AG04449 (cell line): ENCODE measurements around the gene ZSWIM8.

Experiments used
- CTCF ChIA-PET: fragments of 350-600 bp; formaldehyde crosslinking; extraction: SDS; loops from one replicate; lab custom pipeline; 2021; ENCODE audit warnings: antibody characterized with exemption; lab: Yijun Ruan, JAX
- POLR2A ChIA-PET: fragments of 400-600, 350-600 bp; formaldehyde crosslinking; extraction: SDS; loops from one replicate; lab custom pipeline; 2020; ENCODE audit warnings: antibody characterized with exemption, inconsistent platforms; lab: Yijun Ruan, JAX
- DNase-seq: peaks from one replicate; pipeline ENCODE4 v3.0.0-alpha.2; 2010; ENCODE audit warnings: low read depth, low spot score
- H3K4me3 ChIP-seq: 2 replicates; pipeline ENCODE4 v1.5.1; 2011; ENCODE audit warnings: low read depth, mild to moderate bottlenecking, control low read depth, low read length
- TF ChIP-seq, protein P1 (sequence below): IDR thresholded peaks from one replicate; pipeline ENCODE4 v1.5.1; 2011; ENCODE audit warnings: mild to moderate bottlenecking, moderate library complexity, low read length, control low read depth, inconsistent platforms; ENCODE audit not compliant: insufficient read depth; ENCODE audit errors: missing control alignments

The ZSWIM8 gene

DNA sequence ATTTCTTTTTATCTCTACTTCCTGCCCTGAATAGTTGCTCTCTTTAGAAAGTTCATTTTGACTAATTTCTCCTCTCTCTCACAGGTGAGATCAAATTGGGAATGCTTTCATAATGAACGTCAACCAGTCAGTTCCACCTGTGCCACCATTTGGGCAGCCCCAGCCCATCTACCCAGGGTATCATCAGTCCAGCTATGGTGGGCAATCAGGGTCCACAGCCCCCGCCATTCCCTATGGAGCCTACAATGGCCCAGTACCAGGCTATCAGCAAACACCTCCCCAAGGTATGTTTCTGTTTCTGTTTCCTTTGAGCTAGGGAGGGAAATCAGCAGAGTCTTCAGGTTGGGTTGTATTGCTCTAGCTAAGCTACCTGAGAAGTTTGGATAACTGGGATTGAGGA is 38.7 kb upstream of the ZSWIM8 start:
- no peak overlapping the region for H3K4me3 ChIP-seq
- ChIA-PET POLR2A (interaction anchor here (0.9 to 1.3 kb wide), 2 partner anchors 16 to 25 kb away, joined by 3 to 4 read pairs; a partner anchor contains a TSS), CTCF (no interaction called here)
- no peak for DNase-seq
- TF ChIP-seq, protein P1, sequence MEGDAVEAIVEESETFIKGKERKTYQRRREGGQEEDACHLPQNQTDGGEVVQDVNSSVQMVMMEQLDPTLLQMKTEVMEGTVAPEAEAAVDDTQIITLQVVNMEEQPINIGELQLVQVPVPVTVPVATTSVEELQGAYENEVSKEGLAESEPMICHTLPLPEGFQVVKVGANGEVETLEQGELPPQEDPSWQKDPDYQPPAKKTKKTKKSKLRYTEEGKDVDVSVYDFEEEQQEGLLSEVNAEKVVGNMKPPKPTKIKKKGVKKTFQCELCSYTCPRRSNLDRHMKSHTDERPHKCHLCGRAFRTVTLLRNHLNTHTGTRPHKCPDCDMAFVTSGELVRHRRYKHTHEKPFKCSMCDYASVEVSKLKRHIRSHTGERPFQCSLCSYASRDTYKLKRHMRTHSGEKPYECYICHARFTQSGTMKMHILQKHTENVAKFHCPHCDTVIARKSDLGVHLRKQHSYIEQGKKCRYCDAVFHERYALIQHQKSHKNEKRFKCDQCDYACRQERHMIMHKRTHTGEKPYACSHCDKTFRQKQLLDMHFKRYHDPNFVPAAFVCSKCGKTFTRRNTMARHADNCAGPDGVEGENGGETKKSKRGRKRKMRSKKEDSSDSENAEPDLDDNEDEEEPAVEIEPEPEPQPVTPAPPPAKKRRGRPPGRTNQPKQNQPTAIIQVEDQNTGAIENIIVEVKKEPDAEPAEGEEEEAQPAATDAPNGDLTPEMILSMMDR = no peak

GRCh38 chr10:73750819-73751218 is 34.6 kb upstream of the ZSWIM8 start:
- CTCF ChIA-PET = no interaction called here
- POLR2A ChIA-PET = interaction anchor here (0.6 kb wide), 1 partner anchor 1370 kb away, joined by 3 read pairs; no protein-coding TSS in a partner anchor
- H3K4me3 ChIP-seq = no peak overlapping the region
- DNase-seq = no peak
- TF ChIP-seq, protein P1 = no peak

DNA sequence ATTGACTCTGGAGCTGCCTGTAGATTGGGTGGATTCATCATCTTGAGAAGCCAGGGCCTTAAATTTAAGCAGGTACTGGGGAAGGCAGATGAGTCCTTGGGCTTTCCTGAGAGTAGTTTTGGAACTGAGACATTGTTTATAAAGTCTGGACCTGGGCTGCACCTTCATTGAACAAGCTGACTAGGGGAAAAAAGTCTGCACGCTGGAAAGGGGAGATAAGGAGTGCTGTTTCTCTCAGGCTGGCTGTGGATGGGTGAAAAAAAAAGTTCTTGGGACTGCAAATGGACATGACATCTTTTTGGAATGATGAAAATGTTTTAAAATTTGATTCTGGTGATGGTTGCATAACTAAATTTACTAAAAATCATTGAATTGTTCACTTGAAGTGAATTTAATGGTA is 29.2 kb upstream of the ZSWIM8 start:
- H3K4me3 ChIP-seq = no peak overlapping the region
- ChIA-PET CTCF (no interaction called here), POLR2A (interaction anchor here (1.2 kb wide), 1 partner anchor 11 kb away, joined by 7 read pairs; no protein-coding TSS in a partner anchor)
- DNase-seq = no peak
- TF ChIP-seq, protein P1 = no peak

DNA sequence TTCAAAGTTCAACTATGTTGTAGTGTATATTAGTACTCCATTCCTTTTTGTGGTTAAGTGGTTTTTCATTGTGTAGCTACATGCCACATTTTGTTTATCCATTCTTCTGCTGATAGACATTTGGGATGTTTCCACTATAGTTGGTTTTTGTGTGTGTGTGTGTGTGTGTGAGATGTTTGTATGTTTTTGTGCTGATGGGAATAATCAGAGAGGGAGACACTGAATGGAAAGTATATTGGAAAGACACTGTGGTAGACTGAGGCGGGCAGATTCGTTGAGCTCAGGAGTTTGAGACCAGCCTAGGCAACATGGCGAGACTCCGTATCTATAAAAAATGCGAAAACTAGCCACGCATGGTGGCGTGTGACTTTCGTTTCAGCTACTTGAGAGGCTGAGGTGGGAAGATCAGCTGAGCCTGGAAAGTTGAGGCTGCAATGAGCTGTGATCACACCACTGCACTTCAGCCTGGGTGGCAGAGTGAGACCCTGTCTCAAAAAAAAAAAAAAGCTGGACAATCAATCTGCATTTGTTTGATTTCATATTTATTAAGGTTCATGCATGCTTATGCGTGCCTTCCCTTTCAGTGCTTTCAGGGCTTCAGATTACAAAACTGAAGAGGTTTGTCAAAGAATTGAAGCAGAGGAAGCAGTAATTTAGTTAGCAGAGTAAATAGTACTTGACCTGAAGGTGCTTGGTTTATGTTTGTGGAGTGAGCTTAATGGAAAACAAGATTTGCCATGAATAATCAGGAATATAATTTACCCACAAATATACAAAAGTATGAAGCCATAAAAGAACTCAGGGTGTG is 26.5 kb upstream of the ZSWIM8 start:
- ChIA-PET POLR2A (interaction anchor here (0.6 to 1.0 kb wide), 3 partner anchors 10 to 152 kb away, joined by 3 read pairs; partner anchors contain the start of genes CHCHD1 and PLAU), CTCF (no interaction called here)
- TF ChIP-seq, protein P1 = no peak
- no peak for DNase-seq
- no peak overlapping the region for H3K4me3 ChIP-seq

GRCh38 chr10:73759512-73760115 is 25.8 kb upstream of the ZSWIM8 start:
- no peak for DNase-seq
- CTCF ChIA-PET = no interaction called here
- POLR2A ChIA-PET = interaction anchor here (0.6 kb wide), 1 partner anchor 22 kb away, joined by 3 read pairs; the partner anchor contains the start of gene CHCHD1
- no peak overlapping the region for H3K4me3 ChIP-seq
- TF ChIP-seq, protein P1 = no peak

- ChIA-PET POLR2A (interaction anchor here (1.2 kb wide), 1 partner anchor 11 kb away, joined by 4 read pairs; a partner anchor contains a TSS), CTCF (no interaction called here)
- TF ChIP-seq, protein P1 = no peak
- no peak overlapping the region for H3K4me3 ChIP-seq
- no peak for DNase-seq
Measured at GRCh38 chr10:73761781-73762180, 23.6 kb upstream of the ZSWIM8 start.
